RWPE1 (cell line): ENCODE data around the gene BCL11A.

Experiments
- CTCF ChIA-PET: fragments of 350-600 bp; sonication (Branson Sonifier 250); formaldehyde crosslinking; extraction: SDS; loops from one replicate; lab custom pipeline; 2021; lab: Yijun Ruan, JAX
- POLR2A ChIA-PET: fragments of 400-600 bp; formaldehyde crosslinking; extraction: SDS; loops from one replicate; lab custom pipeline; 2020; ENCODE audit warnings: antibody characterized with exemption; ENCODE audit not compliant: low non-redundant PET; lab: Yijun Ruan, JAX
- DNase-seq: peaks from one replicate; pipeline ENCODE4 v3.0.0; 2012; ENCODE audit warnings: low spot score
- H3K27ac ChIP-seq: fragments of 450-650 bp; 2 replicates; pipeline ENCODE4 v1.5.1; 2017
- TF ChIP-seq, protein P1 (sequence below): fragments of 450-650 bp; conservative IDR thresholded peaks from 2 replicates; pipeline ENCODE4 v1.5.1; 2017; ENCODE audit warnings: low read depth, mild to moderate bottlenecking

Gene BCL11A

GRCh38 chr2:60556175-60556574, 2.7 kb upstream of the BCL11A start:
- DNase-seq: no peak

DNA sequence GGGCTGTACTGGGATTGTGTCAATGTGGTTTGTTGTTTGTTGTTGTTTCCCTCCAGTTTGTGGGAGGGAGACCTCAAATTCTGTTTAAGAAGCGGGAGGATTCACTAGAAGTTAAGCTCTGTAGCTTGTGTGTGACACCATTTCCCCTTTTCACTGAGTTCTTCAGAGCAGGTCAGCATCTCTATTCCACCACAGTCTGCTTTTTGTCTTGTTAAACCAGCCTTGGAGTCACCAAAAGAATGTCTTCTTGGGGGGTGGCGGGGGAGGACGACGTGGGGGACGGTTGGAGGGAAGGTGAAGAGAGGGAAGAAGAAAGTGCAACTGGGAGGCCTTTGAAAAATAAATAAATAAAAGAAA, 2.3 kb upstream of the BCL11A start:
- TF ChIP-seq, protein P1, sequence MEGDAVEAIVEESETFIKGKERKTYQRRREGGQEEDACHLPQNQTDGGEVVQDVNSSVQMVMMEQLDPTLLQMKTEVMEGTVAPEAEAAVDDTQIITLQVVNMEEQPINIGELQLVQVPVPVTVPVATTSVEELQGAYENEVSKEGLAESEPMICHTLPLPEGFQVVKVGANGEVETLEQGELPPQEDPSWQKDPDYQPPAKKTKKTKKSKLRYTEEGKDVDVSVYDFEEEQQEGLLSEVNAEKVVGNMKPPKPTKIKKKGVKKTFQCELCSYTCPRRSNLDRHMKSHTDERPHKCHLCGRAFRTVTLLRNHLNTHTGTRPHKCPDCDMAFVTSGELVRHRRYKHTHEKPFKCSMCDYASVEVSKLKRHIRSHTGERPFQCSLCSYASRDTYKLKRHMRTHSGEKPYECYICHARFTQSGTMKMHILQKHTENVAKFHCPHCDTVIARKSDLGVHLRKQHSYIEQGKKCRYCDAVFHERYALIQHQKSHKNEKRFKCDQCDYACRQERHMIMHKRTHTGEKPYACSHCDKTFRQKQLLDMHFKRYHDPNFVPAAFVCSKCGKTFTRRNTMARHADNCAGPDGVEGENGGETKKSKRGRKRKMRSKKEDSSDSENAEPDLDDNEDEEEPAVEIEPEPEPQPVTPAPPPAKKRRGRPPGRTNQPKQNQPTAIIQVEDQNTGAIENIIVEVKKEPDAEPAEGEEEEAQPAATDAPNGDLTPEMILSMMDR: no peak
- ChIA-PET POLR2A (interaction anchor here (0.6 kb wide), 1 partner anchor 324 kb away, joined by 4 read pairs; no protein-coding TSS in a partner anchor), CTCF (interaction anchor here (0.7 to 1.3 kb wide), 3 partner anchors 9 to 118 kb away, joined by 3 to 4 read pairs (median 4); no protein-coding TSS in a partner anchor)
- DNase-seq: no peak
- H3K27ac ChIP-seq: no peak overlapping the region

More at GRCh38 chr2:60556175-60556574, 2.7 kb upstream of the BCL11A start:
- POLR2A ChIA-PET: no interaction called here
- CTCF ChIA-PET: interaction anchor here (1.1 to 1.3 kb wide), 2 partner anchors 9 to 10 kb away, joined by 4 read pairs; no protein-coding TSS in a partner anchor
- no peak overlapping the region for H3K27ac ChIP-seq
- TF ChIP-seq, protein P1: no peak

DNA sequence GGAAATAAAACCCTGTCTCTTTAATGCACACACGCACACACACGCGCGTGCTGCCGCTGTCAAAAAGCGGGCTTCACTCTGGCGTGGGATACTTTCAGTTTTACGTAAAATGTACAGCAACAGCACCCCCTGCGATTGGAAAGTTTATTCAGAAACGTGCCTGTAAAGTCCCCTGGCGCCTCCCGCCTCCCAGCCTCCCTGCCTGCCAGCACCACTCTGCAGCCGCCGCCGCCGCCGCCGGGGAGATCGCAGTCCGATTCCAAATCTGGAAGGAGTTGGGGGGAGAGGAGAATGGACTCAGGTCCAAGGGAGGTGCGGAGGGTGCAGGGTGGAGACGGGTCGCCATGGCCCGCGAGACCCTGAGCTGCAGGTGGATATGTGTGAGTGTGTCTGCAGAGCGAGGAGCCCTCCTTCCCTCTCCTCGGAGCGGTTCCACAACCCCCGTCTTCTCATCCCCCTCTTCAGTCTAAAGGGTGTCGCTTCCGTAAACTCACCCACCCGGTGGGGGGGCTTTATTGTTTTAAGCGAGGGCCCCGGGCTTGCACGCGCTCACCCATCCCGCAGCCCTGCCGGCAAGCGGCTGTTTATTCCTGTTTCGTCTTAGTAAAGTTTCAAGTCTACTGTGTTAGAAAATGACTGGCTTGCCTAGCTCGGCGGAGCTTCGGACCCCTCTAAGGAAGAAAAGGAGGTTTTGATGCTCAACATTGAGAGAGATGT, 1.8 kb upstream of the BCL11A start:
- TF ChIP-seq, protein P1: peak; percentile 49
- POLR2A ChIA-PET: interaction anchor here (0.6 kb wide), 1 partner anchor 324 kb away, joined by 4 read pairs; no protein-coding TSS in a partner anchor
- no peak overlapping the region for H3K27ac ChIP-seq
- peak; percentile 55 for DNase-seq
- CTCF ChIA-PET: interaction anchor here (0.7 to 1.3 kb wide), 3 partner anchors 10 to 119 kb away, joined by 3 to 4 read pairs (median 4); no protein-coding TSS in a partner anchor

DNA sequence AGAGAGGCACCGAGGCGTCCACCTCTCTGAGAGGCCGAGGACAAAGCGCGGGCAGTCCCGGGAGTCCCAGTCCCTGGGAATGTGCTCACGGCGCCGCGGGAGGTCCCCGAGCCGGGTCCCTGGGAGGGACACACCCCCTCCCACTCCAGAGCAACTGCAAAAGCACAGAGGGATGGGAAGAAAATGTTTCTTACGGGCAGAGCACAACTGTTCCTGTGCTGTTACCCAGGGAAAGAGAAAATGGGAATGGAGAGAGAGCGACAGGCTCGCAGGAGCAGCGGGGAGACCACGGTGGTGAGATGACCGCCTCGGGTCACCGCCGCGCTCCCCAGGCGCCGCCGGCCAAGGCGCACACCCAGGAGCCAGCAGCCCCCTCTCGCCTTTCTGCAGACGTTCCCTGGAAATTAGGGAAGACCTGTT, 1.2 kb upstream of the BCL11A start:
- CTCF ChIA-PET: interaction anchor here (0.5 to 1.0 kb wide), 3 partner anchors 27 to 1788 kb away, joined by 3 to 5 read pairs (median 4); no protein-coding TSS in a partner anchor

DNA sequence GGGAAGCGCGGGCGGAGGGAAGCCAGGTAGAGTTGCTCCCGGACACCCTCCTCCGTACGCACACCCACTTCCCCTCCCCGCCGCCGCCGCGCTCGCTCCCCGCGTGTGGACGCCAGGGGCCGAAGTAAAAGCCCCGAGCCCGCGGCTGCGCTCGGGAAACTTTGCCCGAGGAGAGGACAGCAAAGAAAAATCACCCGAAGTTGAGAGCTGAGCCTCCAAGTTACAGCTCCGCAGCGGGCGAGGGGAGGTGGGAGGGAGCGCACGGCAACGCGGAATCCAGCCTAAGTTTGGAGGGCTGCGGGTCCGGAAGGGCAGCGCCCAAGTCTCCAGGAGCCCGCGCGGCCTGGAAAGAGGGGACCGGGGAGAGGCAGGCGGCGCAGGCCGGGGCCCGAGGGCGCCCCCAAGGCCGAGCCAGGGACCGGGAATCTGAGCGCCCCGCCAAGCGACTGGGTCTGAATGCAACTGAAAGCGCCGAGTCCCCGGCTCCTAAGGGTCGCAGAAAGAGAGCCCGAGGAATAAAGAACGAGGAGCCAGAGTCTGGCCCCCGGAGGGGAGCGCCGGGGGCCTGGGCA, 706 bp upstream of the BCL11A start:
- ChIA-PET POLR2A (no interaction called here), CTCF (interaction anchor here (0.5 to 1.0 kb wide), 4 partner anchors 28 to 1787 kb away, joined by 3 to 5 read pairs (median 4); no protein-coding TSS in a partner anchor)
- TF ChIP-seq, protein P1: no peak
- peak; percentile 21 for DNase-seq
- peak overlapping the region; percentile 17; the same call in 1 of the 2 replicates for H3K27ac ChIP-seq

More for the DNA sequence above, 1.2 kb upstream of the BCL11A start:
- DNase-seq: peak; percentile 8
- POLR2A ChIA-PET: no interaction called here
- H3K27ac ChIP-seq: peak overlapping the region; percentile 17; the same call in 1 of the 2 replicates
- TF ChIP-seq, protein P1: no peak

DNA sequence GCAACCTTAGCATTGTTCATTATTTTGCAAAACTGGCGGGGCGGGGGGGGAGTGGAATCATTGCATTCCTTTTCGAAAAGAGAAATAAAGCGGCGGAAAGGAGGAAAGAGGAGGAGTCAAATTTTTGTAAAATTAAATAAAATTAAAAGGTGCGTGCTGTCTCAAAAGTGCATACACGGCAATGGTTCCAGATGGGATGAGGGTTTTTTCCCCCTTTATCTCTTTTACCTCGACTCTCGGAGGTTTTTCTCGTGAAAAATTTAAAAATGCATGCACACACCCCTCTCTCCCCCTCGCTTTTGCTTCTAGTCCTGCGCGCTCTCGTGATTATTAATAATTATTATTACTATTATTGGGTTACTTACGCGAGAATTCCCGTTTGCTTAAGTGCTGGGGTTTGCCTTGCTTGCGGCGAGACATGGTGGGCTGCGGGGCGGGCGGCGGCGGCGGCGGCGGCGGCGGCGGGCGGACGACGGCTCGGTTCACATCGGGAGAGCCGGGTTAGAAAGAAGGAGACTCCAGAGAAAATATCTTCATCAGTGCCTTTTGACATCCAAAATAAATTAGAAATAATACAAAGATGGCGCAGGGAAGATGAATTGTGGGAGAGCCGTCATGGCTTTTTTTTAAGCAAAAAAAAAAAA, 481 bp downstream of the BCL11A start:
- ChIA-PET CTCF (no interaction called here), POLR2A (no interaction called here)
- DNase-seq: no peak
- H3K27ac ChIP-seq: no peak overlapping the region
- TF ChIP-seq, protein P1: no peak
